Activated T-cell treated with anti-CD3 and anti-CD28 coated beads, Interleukin-2, amount 50 U/mL, for 48 hours (primary cell): ENCODE measurements around the gene ZIC2.

Experiments
- DNase-seq, 2 experiments: peaks; one replicate each; pipeline ENCODE4 v3.0.0-alpha.2; 2020

ZIC2 gene

DNA sequence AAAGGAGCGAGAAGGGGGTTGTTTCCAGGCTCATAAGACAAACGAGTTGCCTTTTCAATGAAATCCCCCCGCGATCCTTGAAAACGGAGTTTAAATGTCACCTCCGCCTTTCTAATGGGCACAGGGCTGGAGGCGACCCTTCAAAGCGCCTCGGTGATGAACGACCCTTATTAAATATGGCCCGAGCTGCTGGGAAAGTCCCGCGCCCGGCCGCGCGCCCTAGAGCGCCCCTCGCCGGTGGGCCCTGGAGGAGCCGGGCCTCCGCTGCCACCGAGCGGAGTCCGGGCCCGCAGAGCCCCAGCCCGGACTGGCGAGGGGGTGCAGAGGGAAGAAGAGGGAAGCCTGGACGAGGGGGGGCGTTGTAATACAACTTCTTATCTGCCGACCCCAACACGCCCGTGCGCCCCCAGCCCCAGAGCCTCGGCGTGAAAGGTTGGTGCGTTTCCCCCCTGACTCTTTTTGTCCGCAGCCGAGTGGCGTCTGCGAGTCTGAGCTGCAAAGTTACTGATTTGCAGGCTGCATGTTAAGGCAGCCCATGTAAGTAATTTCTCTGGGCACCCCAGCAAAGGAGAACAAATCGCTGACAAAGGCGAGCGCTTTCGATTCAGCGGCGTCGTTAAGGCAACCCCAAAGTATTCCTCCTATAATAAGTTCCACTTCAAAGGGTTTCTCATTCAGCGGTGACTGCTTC, 21.9 kb upstream of the ZIC2 start:
- DNase-seq, result peak in 1 of 2 experiments; percentile 26

DNA sequence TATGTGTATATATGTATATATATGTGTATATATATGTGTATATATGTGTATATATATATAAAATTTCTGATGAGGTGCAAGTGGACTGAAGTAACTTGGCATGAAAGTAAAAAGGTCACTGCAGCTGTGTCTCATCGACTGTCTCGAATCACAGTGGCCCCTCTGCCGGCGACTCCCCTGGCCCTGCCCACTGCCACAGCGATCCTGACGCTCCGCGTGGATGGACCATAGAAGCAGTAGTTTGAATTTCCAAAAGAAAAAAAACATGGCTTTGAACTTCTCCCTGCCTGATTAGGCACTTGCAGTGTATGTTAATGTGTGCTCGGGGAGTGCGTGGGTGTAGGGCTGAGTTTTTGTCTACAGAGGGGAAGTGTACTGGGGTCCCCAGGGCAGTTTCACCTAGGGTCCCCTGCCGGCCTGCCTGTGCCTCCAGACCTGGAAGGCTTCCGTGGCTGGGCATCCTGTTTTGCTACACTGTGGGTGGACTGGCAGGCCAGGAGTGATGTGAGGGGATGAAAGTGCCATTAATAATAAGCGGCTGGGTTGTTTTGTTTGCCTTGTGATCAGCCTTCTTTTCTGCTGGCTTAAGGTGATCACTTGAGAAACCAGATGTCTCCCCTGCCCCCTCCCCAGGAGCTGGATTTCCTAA, 20.8 kb upstream of the ZIC2 start:
- DNase-seq, result no peak

DNA sequence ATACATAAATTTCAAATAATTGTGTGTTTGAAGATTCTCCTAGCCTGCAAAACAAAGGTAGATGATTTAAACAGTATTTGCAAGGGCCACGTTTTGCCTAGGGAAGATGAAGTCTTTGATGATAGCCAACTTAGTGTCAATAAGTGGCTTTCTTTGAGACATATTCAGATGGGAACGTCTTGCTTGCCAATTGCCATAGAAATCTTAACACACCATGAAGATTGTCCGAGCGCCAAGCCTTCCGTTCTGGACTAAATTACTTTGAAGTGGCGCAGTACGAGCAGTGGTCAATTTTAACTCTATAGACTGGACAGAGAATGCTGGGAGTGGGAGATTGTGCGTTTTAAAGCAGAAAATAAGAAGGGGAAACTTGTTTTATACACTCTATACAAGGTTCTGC, 19.9 kb upstream of the ZIC2 start:
- DNase-seq, result no peak

DNA sequence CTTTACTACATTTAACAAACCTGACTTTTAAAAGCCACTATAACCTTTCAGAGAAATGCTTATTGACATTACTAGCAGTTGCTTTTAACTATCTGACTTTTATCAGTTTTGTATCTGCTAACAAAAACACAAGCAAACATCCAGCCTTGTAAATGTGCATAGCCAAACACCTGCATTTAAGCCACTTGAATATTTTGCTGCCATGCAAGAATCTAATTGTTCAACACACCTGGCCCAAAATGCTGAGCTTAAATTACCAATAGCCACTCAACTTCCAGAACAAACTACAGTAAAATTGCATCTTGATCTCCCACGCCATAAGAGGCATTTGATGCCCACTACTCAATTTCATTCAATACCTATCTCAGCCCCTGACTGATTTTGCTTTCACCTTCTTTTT, 19.3 kb upstream of the ZIC2 start:
- DNase-seq, result no peak

- no peak for DNase-seq
These were observed 17.7 kb upstream of the ZIC2 start for GRCh38 chr13:99963816-99964339.

DNA sequence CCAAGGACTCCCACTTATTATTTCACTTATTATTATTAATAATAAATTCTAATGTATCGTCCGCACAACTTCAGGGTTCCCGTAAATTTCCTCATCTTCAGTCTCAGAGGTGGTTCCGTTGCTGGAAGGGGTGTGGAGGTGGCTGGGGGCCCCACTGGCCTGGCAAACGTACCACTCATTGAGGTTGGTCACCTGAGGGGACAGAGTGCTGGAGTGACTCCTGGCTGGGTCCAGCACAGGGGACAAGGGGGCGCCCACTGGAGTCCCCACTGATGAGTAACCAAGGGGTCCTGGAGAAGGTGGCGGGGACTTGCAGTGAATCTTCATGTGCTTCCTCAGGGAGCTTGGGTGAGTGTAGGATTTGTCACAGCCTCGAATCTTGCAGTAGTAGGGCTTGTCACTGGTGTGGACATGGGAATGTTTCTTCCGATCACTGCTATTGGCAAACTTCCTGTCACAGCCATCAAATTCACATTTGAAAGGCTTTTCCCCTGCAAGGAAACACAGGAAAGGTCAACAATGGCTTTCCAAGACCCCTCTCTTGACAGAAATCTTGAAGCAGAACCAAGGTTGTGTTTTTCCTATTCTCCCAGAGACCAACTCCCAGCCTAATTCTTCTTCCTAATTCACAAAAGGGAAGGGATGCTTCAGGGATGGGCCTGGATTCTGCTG, 16.1 kb upstream of the ZIC2 start:
- no peak for DNase-seq

DNA sequence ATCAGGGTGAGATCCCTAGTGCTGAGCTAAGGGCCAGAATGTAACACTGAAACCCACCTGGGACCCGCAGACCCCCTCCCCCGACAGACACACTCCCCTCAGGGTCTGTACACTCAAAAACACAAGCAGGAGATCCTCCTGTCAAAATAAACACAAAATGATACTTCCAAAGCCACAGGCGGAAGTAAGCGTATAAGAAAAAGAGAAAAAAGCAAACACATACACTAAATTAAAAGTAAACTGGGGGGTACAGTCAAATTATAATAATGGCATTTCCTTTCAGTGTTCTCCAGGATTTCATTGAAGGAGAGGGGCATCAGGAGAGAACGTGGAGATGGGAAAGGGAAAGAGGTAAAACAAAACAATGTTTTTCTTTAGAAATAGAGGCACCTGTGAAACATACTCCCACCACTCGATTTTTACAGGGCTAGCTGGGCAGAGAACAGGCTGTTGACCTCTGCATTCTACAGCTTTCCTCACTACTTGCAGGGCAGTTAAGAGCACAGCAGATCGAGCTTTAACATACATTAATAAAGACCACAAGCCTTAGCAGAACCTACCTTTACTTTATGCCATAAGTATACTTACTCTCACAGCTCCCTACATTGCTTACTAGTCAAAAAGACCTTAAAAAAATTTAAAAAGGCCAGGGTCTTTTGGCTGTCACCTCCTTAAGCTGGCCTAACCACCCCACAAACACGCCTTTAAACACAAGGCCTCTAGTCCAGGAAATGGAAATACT, 15.3 kb upstream of the ZIC2 start:
- no peak for DNase-seq

DNA sequence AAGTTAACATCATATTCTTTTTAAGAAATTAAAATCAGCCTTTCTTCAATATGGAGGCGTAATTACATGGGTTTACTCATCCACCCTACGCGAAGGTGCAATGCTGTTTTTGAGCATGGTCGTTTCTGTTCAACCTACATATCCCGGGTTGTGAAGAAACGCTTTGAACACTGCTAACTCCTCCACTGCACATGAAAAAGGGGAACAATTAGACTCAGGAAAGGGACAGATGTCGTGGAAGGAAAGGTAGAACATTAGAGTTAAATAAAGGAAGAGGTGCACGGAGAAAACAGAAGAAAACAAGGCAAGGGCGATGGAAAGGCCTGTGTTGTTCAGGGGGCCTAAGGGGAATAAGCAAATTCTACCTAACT, 14.1 kb upstream of the ZIC2 start:
- no peak for DNase-seq

DNA sequence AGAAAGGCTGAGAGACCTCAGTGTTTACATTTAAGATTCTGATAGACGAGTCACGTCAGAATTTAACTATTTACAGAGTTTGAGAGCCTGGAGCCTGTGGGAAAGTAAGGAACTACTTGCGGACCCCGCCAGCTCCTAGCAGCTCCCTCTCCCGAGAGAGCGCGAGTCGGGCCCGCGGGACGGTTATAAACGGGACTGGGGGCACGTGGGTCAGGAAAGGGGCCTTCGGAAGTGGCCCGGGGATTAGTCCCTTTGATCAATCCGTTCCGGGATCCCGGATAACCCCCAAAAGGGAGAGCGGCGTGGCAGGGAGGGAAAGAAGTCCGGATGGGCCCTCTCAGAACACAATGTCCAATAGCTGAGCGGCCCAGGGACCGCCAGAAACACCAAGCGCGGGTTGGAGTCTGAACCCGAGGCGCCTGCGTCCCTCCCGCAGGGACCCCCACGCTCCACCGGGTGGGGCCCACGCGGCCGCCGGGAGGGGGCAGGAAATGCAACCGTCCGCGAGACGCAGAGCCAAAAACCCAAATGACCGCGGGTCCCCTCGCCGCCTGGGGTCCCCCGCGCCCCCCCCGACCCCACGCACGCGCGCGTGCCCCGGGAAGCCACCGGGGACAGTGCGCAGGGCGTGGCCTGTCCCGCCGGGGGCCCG, 13.6 kb upstream of the ZIC2 start:
- peak; percentile 22 to 25 for DNase-seq

- peak; percentile 31 to 33 for DNase-seq
These were observed 12.8 kb upstream of the ZIC2 start for GRCh38 chr13:99968521-99969452.

DNA sequence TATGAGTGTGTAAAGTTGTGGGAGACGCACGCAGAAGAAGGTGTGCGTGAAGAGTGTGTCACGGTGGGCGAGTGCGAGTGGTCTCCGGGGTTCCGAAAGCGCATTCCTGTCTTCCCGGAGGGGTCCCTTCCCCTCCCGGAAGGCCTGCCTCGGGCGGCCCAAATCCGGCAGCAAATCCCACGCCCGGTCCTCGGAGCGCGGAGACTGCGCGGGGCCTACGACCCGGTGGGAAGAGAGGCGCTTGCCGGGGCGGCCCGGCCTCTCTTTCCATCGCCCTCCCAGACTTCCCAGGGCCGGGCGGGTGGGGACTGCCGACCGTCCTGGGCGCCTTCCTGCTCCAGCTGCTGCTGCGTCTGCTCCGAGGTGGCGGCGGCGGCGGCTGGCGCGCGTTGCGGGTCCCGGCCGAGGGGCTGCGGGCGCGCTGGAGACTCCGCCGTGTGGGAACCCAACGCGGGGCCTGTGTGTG, 12.1 kb upstream of the ZIC2 start:
- DNase-seq, result peak in 1 of 2 experiments; percentile 23

- DNase-seq, result peak; percentile 50 to 58
These were observed 11.5 kb upstream of the ZIC2 start for GRCh38 chr13:99969919-99970650.

DNA sequence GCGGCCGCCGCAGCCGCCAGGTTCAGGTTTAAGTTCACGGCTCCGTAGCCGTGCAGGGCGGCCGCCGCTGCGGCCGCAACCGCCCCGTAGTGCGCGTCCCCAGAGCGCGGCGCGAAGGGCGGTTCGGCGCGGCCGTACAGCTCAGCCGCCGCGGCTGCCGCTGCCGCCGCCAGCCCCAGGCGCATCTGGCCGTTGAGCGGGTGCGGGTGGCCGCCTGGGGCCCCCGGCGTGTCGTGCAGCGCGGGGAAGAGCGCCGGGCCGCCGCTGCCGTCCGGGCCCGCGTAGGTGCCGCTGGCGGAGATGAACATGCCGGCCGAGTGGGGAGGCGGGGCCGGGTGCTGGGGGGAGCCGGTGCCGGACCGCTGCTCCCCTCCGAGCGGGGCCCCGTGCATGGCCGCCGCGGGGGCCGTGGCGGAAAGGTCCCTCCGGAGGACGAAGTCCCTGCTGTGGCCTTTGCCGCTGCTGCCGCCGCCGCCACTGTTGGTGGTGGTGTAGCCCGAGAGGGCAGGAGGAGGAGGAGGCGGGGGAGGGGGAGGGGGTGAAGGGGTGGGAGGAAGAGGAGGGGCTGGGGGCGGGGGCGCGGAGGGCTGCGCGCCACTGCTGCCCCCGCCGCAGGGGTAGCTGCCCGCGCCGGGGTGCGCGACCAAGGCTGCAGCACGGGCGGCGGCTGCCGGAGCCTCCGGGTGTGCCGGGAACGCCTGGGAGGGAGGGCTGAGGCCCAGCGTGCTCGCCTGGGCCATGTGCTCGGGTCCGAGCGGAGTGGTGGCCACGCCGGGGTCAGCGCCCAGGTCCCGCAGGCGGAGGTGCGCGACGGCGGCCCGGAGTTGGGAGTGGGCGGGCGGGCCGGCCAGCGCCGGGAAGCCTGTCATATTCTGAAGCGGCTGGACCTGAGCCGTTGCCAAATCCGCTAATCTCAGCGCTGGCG, 10.7 kb upstream of the ZIC2 start:
- DNase-seq, result peak; percentile 24 to 32

DNA sequence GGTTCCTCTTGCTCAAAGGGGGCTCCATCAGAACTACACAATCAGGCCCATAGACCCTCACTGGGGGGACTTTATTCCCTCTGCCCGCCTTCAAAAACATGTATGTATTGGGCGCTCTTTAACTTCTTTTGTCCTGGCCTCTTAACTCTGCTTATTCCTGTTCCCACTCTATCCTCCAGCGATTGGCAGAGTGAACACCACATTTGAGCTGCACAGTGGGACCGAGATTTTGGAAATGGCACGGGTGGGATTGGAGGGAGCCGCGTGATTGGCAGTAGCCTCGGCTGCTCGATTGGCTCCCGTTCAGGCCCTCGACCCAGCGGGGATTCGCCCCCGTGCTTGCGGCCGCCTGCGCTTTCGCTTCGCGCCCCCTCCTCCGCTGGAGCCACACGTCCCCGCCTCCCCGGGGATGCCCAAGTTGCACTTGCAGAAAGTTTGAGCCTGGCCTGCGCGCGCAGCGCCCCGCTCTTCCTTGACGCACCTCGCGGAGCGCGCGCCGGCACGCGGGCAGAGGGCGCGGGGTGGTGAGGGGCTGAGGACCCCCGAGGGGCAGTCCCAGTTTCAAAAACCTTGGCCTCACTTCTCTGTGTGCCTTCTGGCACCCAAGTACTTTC, 9.9 kb upstream of the ZIC2 start, which contains the start of gene ZIC5:
Gene ZIC5, minus strand, starts transcription at position 192 of the 614 bp plus-strand sequence. Its CDS starts 164 bp downstream, at position 28.
- DNase-seq, result peak; percentile 31 to 32

DNA sequence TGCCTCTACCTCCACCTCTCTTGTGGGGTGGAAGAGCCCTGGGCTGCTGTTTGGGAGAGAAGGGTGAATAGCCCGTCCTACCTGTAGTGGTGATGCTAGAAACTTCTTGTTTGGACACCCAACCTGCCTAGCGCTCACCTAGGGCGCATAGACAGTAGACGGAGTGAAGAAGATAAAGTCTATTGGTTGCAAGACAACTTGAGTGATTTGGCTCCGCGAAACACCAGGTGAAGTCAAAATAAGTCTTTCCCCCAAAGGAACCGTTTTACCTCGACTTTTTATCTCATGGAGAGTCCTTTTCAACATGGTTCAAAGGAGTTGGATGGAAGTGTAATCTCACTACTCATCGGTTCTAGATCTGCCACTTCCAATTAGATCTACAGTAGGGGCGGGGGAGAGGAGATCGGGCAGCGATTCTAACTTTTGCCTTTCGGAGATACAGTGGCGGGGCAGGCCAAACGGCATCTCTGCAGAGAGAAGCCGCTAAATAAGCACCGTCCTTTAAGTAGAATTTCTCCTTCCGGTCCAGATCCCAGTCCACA, 9.3 kb upstream of the ZIC2 start:
- peak; percentile 27 to 28 for DNase-seq

- no peak for DNase-seq
These were observed 8.3 kb upstream of the ZIC2 start for GRCh38 chr13:99973163-99973807.

DNA sequence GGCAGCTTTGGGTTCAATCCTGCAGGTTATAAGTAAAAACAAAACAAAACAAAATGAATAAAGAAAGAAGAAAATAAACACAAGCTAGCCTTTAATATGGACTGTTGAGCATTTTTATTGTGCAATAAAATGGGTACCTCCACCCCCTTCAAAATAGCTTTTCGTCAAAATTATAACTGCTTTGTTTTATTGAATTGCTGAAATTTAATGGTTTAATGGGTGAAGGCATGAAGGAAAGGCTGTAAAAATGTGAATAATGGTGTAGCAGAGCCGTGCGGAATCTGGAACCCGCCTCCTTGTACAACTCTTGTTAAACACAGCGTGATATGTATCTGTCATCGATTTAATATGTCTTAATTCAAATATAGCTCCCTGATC, 7.8 kb upstream of the ZIC2 start:
- DNase-seq, result no peak

GRCh38 chr13:99974296-99974938, 7.2 kb upstream of the ZIC2 start:
- no peak for DNase-seq
